ENCODE data around the gene PLXNC1.

The PLXNC1 gene

GRCh38 chr12:94167071-94167755, 18.8 kb downstream of the PLXNC1 start:
- no peak for DNase-seq (ENCODE audit: low read depth)
- H3K4me3 ChIP-seq (ENCODE audit: low read length): no peak overlapping the region
- TF ChIP-seq, protein P1, sequence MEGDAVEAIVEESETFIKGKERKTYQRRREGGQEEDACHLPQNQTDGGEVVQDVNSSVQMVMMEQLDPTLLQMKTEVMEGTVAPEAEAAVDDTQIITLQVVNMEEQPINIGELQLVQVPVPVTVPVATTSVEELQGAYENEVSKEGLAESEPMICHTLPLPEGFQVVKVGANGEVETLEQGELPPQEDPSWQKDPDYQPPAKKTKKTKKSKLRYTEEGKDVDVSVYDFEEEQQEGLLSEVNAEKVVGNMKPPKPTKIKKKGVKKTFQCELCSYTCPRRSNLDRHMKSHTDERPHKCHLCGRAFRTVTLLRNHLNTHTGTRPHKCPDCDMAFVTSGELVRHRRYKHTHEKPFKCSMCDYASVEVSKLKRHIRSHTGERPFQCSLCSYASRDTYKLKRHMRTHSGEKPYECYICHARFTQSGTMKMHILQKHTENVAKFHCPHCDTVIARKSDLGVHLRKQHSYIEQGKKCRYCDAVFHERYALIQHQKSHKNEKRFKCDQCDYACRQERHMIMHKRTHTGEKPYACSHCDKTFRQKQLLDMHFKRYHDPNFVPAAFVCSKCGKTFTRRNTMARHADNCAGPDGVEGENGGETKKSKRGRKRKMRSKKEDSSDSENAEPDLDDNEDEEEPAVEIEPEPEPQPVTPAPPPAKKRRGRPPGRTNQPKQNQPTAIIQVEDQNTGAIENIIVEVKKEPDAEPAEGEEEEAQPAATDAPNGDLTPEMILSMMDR (conservative IDR thresholded peaks at IDR 0.05; ENCODE audit: low read length): no peak

- no peak for DNase-seq (ENCODE audit: low read depth)
- TF ChIP-seq, protein P1 (conservative IDR thresholded peaks at IDR 0.05; ENCODE audit: low read length): no peak
Measured at GRCh38 chr12:94167756-94168416, 19.5 kb downstream of the PLXNC1 start.

DNA sequence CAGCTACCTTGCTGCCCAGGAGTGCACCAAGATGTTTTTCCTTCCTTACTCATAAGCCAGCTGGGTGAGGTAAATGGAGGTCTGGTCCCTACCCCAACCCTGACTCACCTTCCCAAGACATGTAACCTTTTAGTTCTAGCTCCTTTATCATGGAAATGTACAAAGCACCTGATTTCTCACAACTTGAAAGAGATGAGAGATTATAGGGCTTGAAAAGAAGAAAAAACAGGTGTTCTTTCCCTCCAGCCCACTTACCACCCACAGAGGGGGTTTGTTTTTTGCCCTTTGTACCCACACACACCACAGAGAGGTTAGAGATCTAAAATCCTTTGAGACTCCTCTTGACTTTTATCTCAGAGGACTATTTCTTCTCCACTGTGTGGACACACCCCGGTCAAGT, 21.1 kb downstream of the PLXNC1 start:
- TF ChIP-seq, protein P1 (conservative IDR thresholded peaks at IDR 0.05; ENCODE audit: low read length): no peak
- no peak overlapping the region for H3K4me3 ChIP-seq (ENCODE audit: low read length)
- DNase-seq (ENCODE audit: low read depth): no peak

More at GRCh38 chr12:94167756-94168416, 19.5 kb downstream of the PLXNC1 start:
- H3K4me3 ChIP-seq (ENCODE audit: low read length): no peak overlapping the region

GRCh38 chr12:94169966-94170689, 21.8 kb downstream of the PLXNC1 start:
- DNase-seq (ENCODE audit: low read depth): no peak
- no peak overlapping the region for H3K4me3 ChIP-seq (ENCODE audit: low read length)
- TF ChIP-seq, protein P1 (conservative IDR thresholded peaks at IDR 0.05; ENCODE audit: low read length): no peak

- TF ChIP-seq, protein P1 (conservative IDR thresholded peaks at IDR 0.05; ENCODE audit: low read length): no peak
Measured at GRCh38 chr12:94170690-94171594, 22.6 kb downstream of the PLXNC1 start.

DNA sequence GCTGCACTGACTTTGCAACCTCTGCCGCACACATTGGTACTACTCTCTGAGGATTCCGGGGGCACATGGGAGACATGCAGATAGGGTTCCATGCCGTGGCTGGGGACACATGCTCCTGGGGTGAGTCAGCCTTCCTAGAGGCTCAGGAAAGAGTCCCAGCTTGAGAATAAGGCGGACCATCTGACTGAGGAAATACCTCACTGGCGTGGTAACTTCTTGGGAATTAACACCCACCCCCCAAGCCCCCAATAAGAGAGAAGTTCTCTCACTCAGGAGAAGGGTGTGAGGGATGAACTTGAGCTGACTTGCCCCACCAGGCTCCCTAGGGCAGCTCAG, 23.2 kb downstream of the PLXNC1 start:
- peak; percentile 29 for DNase-seq (ENCODE audit: low read depth)
- TF ChIP-seq, protein P1 (conservative IDR thresholded peaks at IDR 0.05; ENCODE audit: low read length): no peak

More at GRCh38 chr12:94170690-94171594, 22.6 kb downstream of the PLXNC1 start:
- DNase-seq (ENCODE audit: low read depth): no peak
- H3K4me3 ChIP-seq (ENCODE audit: low read length): no peak overlapping the region

More for the DNA sequence above, 23.2 kb downstream of the PLXNC1 start:
- H3K4me3 ChIP-seq (ENCODE audit: low read length): no peak overlapping the region

All from AG10803 (cell line).